Glutamatergic neuron (in vitro differentiated cells): ENCODE measurements around the gene RAD51B. TPM values are rescaled to one million over a fixed set of nuclear protein-coding genes. Genes with fewer than 3 reads are reported as not detected.

ENCODE experiments used
- DNase-seq: peaks from one replicate; pipeline ENCODE4 v3.0.0; 2022
- H3K27ac Mint-ChIP-seq: one replicate; pipeline ENCODE4 v1.8.0; 2020; ENCODE audit warnings: mild to moderate bottlenecking, mixed read lengths, inconsistent platforms; ENCODE audit not compliant: unreplicated experiment
- H3K27me3 Mint-ChIP-seq: one replicate; pipeline ENCODE4 v1.8.0; 2020; ENCODE audit warnings: mild to moderate bottlenecking, moderate library complexity, mixed read lengths, inconsistent platforms; ENCODE audit not compliant: unreplicated experiment
- H3K36me3 Mint-ChIP-seq: one replicate; pipeline ENCODE4 v1.8.0; 2020; ENCODE audit warnings: mild to moderate bottlenecking, mixed read lengths, inconsistent platforms; ENCODE audit not compliant: unreplicated experiment
- H3K4me1 Mint-ChIP-seq: one replicate; pipeline ENCODE4 v1.8.0; 2020; ENCODE audit warnings: mild to moderate bottlenecking, low read depth, mixed read lengths, inconsistent platforms; ENCODE audit not compliant: unreplicated experiment
- H3K4me3 Mint-ChIP-seq: one replicate; pipeline ENCODE4 v1.8.0; 2020; ENCODE audit warnings: mild to moderate bottlenecking, mixed read lengths, inconsistent platforms; ENCODE audit not compliant: unreplicated experiment
- H3K9me3 Mint-ChIP-seq: one replicate; pipeline ENCODE4 v1.8.0; 2020; ENCODE audit warnings: mild to moderate bottlenecking, moderate library complexity, mixed read lengths, inconsistent platforms; ENCODE audit not compliant: unreplicated experiment
- total RNA-seq: library from RNA; stranded (reverse); fragmentation: NEBNext Ultra II Directional; extraction: Animal tissue kit (Norgen Biotek cat#: 25700); gene quantifications from one replicate; pipeline ENCODE4 v1.2.1, GENCODE V29; 2021; ENCODE audit not compliant: unreplicated experiment
- TF ChIP-seq, protein P1 (sequence below): fragments of 200-600 bp; sonication (generic); IDR thresholded peaks from one replicate; pipeline ENCODE4 v1.5.0; 2021; ENCODE audit not compliant: partially characterized antibody, unreplicated experiment

The RAD51B gene
- total RNA-seq, 1 donor from 2014 or later = 9.7 TPM

- H3K4me1 Mint-ChIP-seq = no peaks in the 10 kb centered on the region
- no peak for DNase-seq
- no peaks in the 10 kb centered on the region for H3K27me3 Mint-ChIP-seq
- TF ChIP-seq, protein P1, sequence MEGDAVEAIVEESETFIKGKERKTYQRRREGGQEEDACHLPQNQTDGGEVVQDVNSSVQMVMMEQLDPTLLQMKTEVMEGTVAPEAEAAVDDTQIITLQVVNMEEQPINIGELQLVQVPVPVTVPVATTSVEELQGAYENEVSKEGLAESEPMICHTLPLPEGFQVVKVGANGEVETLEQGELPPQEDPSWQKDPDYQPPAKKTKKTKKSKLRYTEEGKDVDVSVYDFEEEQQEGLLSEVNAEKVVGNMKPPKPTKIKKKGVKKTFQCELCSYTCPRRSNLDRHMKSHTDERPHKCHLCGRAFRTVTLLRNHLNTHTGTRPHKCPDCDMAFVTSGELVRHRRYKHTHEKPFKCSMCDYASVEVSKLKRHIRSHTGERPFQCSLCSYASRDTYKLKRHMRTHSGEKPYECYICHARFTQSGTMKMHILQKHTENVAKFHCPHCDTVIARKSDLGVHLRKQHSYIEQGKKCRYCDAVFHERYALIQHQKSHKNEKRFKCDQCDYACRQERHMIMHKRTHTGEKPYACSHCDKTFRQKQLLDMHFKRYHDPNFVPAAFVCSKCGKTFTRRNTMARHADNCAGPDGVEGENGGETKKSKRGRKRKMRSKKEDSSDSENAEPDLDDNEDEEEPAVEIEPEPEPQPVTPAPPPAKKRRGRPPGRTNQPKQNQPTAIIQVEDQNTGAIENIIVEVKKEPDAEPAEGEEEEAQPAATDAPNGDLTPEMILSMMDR = no peak
- no peaks in the 10 kb centered on the region for H3K9me3 Mint-ChIP-seq
- no peak overlapping the region for H3K27ac Mint-ChIP-seq
- H3K36me3 Mint-ChIP-seq = peaks cover 2% of the 10 kb centered on the region
- no peak overlapping the region for H3K4me3 Mint-ChIP-seq
These were observed 13.8 kb downstream of the RAD51B start for GRCh38 chr14:67833403-67833802.

GRCh38 chr14:67835596-67835995, 16.0 kb downstream of the RAD51B start:
- H3K4me1 Mint-ChIP-seq = no peaks in the 10 kb centered on the region

GRCh38 chr14:67837011-67837624, 17.5 kb downstream of the RAD51B start:
- Mint-ChIP-seq H3K4me1 (no peaks in the 10 kb centered on the region), H3K4me3 (no peak overlapping the region), H3K27ac (no peak overlapping the region), H3K9me3 (no peaks in the 10 kb centered on the region), H3K27me3 (no peaks in the 10 kb centered on the region), H3K36me3 (no peaks in the 10 kb centered on the region)
- TF ChIP-seq, protein P1 = peak; percentile 62
- DNase-seq = no peak

More at GRCh38 chr14:67835596-67835995, 16.0 kb downstream of the RAD51B start:
- Mint-ChIP-seq H3K36me3 (no peaks in the 10 kb centered on the region), H3K9me3 (no peaks in the 10 kb centered on the region), H3K27me3 (no peaks in the 10 kb centered on the region), H3K4me3 (no peak overlapping the region), H3K27ac (no peak overlapping the region)
- no peak for DNase-seq
- TF ChIP-seq, protein P1 = no peak

DNA sequence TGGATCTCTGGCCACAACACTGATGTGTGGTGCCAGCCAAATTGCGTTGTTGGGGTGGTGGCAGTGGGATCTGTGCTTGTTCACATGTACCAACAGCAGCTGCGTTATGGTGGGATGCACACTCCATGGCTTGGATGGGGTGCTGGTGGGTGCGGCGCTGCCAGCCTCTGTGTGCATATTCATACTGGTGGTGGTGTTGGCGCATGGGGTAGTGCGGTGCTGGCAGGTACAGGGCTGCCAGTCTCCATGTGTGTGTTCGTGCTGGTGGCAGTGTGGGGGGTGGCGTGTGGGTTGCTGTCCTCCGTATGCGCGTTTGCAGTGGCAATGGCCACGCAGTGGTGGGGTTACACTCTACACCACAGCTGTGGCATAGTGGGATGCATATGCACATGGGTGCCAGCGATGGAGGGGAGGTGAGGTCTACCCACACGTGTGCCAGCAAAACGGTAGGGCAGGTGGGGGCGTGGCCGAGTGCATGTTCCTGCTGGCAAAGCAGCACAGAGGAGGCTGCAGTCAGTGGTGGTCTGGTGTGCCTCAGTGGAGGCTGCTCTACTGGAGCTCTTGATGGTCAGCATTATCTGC, 26.5 kb downstream of the RAD51B start:
- DNase-seq = no peak
- TF ChIP-seq, protein P1 = no peak
- Mint-ChIP-seq H3K36me3 (peaks cover 21% of the 10 kb centered on the region), H3K27me3 (peaks cover 2% of the 10 kb centered on the region), H3K4me1 (no peaks in the 10 kb centered on the region), H3K4me3 (no peak overlapping the region), H3K27ac (no peak overlapping the region), H3K9me3 (peaks cover 11% of the 10 kb centered on the region)

DNA sequence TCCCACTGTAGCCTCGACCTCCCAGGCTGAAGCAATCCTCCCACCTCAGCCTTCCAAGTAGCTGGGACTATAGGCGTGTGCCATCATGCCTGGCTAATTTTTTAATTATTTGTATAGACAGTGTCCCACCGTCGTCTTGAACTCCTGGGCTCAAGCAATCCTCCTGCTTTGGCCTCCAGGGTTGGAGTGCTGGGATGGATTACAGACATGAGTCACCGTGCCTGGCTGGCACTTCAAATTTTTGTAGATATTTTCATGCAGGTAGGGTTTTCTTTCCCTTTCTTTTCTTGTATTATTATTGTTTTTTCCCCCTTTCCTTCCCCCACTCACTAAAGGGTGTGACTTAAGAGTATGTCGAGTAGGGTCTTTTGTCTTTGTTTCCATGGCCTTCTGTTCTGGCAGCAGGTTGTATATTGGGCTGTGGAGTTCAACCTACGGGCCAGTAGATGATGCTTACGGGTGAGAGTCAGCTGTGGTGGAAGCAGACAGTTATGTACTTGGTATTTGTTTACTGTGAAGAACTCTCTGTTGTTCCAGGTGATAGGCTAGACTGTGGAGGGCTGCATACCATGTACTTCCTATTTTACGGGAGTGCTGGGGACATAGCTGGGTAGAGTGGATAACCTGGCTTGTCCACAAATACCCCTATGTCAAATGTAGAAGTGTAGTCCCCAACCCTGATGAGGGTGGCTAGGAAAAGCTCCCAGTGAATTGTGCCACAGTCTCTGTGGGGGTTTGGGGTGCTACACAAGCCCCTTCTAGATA, 30.7 kb downstream of the RAD51B start:
- H3K4me1 Mint-ChIP-seq = no peaks in the 10 kb centered on the region
- H3K9me3 Mint-ChIP-seq = peaks cover 11% of the 10 kb centered on the region
- no peak for DNase-seq
- peaks cover 2% of the 10 kb centered on the region for H3K27me3 Mint-ChIP-seq
- H3K4me3 Mint-ChIP-seq = no peak overlapping the region
- H3K27ac Mint-ChIP-seq = no peak overlapping the region
- peaks cover 21% of the 10 kb centered on the region for H3K36me3 Mint-ChIP-seq
- TF ChIP-seq, protein P1 = no peak
